Measurements from ENCODE around the gene TMEM120B. TPM values are rescaled to one million over a fixed set of nuclear protein-coding genes. Genes with fewer than 3 reads are reported as not detected.

Gene TMEM120B
- total RNA-seq, 4 donors from 2014 or later: 1.9 to 19.9 (median 4.5) TPM

- in situ Hi-C loops (cut with MboI; ENCODE audit: low pct_ligation_motif_present in 1 of 4, low pct_unique_long_range_greater_than_20kb in 1 of 4, low sequenced_read_pairs in 3 of 4): no loop called here
- WGBS, 2 donors (ENCODE audit: low coverage in 1 of 2): 70 to 84% methylated on average over 2 to 7 of the region's 7 CpGs
Observed at GRCh38 chr12:121829250-121829918, 116.8 kb downstream of the TMEM120B start.

GRCh38 chr12:121830134-121830533, 117.6 kb downstream of the TMEM120B start:
- no peak for TF ChIP-seq POLR2AphosphoS5 (IDR thresholded peaks at IDR 0.05)
- TF ChIP-seq, protein P1, sequence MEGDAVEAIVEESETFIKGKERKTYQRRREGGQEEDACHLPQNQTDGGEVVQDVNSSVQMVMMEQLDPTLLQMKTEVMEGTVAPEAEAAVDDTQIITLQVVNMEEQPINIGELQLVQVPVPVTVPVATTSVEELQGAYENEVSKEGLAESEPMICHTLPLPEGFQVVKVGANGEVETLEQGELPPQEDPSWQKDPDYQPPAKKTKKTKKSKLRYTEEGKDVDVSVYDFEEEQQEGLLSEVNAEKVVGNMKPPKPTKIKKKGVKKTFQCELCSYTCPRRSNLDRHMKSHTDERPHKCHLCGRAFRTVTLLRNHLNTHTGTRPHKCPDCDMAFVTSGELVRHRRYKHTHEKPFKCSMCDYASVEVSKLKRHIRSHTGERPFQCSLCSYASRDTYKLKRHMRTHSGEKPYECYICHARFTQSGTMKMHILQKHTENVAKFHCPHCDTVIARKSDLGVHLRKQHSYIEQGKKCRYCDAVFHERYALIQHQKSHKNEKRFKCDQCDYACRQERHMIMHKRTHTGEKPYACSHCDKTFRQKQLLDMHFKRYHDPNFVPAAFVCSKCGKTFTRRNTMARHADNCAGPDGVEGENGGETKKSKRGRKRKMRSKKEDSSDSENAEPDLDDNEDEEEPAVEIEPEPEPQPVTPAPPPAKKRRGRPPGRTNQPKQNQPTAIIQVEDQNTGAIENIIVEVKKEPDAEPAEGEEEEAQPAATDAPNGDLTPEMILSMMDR (IDR thresholded peaks at IDR 0.05): no peak
- no peak for TF ChIP-seq POLR2A (IDR thresholded peaks at IDR 0.05)
- no peak for TF ChIP-seq EP300 (IDR thresholded peaks at IDR 0.05; ENCODE audit: low read depth)
- in situ Hi-C loops (cut with MboI; ENCODE audit: low pct_ligation_motif_present in 1 of 4, low pct_unique_long_range_greater_than_20kb in 1 of 4, low sequenced_read_pairs in 3 of 4): no loop called here
- WGBS, 2 donors (ENCODE audit: low coverage in 1 of 2): 94 to 100% methylated on average over 3 to 23 of the region's 23 CpGs
- no peak overlapping the region for H3K4me3 ChIP-seq
- H3K9me3 ChIP-seq: no peaks in the 10 kb centered on the region
- no peaks in the 10 kb centered on the region for H3K27me3 ChIP-seq
- H3K36me3 ChIP-seq: peaks cover 0 to 43% (median 20%) of the 10 kb centered on the region in 4 donors
- H3K27ac ChIP-seq: no peak overlapping the region
- H3K4me1 ChIP-seq: no peaks in the 10 kb centered on the region
- intact Hi-C loops (cut with DNase I; ENCODE audit: low total_unique reads): no loop called here
- no peak for DNase-seq

More at GRCh38 chr12:121829250-121829918, 116.8 kb downstream of the TMEM120B start:
- Histone ChIP-seq H3K9me3 (no peaks in the 10 kb centered on the region), H3K36me3 (peaks cover 0 to 43% (median 20%) of the 10 kb centered on the region in 4 donors), H3K27ac (no peak overlapping the region), H3K27me3 (no peaks in the 10 kb centered on the region), H3K4me1 (no peaks in the 10 kb centered on the region), H3K4me3 (no peak overlapping the region)
- DNase-seq: no peak
- intact Hi-C loops (cut with DNase I; ENCODE audit: low total_unique reads): no loop called here
- TF ChIP-seq POLR2A (IDR thresholded peaks at IDR 0.05): no peak
- TF ChIP-seq, protein P1 (IDR thresholded peaks at IDR 0.05): no peak
- TF ChIP-seq POLR2AphosphoS5 (IDR thresholded peaks at IDR 0.05): no peak
- TF ChIP-seq EP300 (IDR thresholded peaks at IDR 0.05; ENCODE audit: low read depth): no peak

DNA sequence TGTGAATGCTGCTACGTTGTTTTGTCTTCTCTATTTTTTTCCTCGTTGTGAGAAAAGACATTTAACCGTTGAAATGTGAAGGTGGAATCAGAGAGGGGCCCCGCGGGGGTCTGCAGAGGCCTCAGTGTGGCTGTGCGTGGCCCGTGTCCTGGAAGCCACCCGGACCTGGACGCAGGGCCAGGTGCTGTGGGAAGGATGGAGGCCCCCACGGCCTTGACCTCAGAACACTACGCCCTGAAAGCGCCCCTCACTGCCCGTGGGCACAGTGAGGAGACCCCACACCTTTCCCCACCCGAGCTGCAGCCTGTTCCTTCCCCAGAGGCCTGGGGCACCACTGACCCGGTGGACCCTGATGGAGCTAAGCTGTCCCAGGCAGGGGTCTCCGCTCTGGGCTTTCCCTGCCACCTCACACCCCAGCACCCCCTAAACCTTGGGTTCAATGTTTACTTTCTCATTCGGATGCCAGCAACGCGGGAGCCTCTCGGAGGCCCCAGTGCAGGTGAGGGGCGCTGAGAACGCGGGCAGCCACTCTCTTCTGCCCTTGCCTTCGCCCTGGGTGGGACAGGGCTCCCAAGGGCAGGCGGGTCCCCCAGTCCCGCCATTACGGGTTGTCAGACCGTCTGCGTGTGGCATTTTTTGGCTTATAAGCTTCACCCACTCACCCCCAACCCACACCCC, 118.2 kb downstream of the TMEM120B start:
- no peak overlapping the region for H3K27ac ChIP-seq
- WGBS, 2 donors (ENCODE audit: low coverage in 1 of 2): 92% methylated on average over 29 of the region's 29 CpGs; no CpG with 5 or more reads in 1 of the 2 donors
- no peak for TF ChIP-seq POLR2A (IDR thresholded peaks at IDR 0.05)
- no peak for TF ChIP-seq POLR2AphosphoS5 (IDR thresholded peaks at IDR 0.05)
- TF ChIP-seq EP300 (IDR thresholded peaks at IDR 0.05; ENCODE audit: low read depth): no peak
- TF ChIP-seq, protein P1 (IDR thresholded peaks at IDR 0.05): no peak
- DNase-seq: no peak
- no peak overlapping the region for H3K4me3 ChIP-seq
- no peaks in the 10 kb centered on the region for H3K9me3 ChIP-seq
- intact Hi-C loops (cut with DNase I; ENCODE audit: low total_unique reads): no loop called here
- no peaks in the 10 kb centered on the region for H3K27me3 ChIP-seq
- H3K36me3 ChIP-seq: peaks cover 0 to 43% (median 20%) of the 10 kb centered on the region in 4 donors
- no peaks in the 10 kb centered on the region for H3K4me1 ChIP-seq
- in situ Hi-C loops (cut with MboI; ENCODE audit: low pct_ligation_motif_present in 1 of 4, low pct_unique_long_range_greater_than_20kb in 1 of 4, low sequenced_read_pairs in 3 of 4): no loop called here

Other genes with a start within 250 kb of the TMEM120B start
- gene KDM2B, start 131.7 kb upstream of the TMEM120B start, total RNA-seq: 10 to 100 TPM in 3 of 4 donors, 1 to 10 TPM in 1; 7.2 to 39.3 (median 15.2) TPM
- 1 to 10 TPM; 7.5 to 9.1 (median 8.2) TPM for gene ORAI1, start 86.2 kb upstream of the TMEM120B start, total RNA-seq
- gene MORN3, start 43.1 kb upstream of the TMEM120B start, total RNA-seq: under 1 TPM in 1 of 4 donors, not detected in 3; 0.48 TPM
- gene RHOF, start 80.9 kb downstream of the TMEM120B start, total RNA-seq: 100 to 1,000 TPM in 3 of 4 donors, 10 to 100 TPM in 1; 14.9 to 251 (median 150) TPM
- 10 to 100 TPM; 13.4 to 39.6 (median 15.2) TPM for gene SETD1B, start 91.3 kb downstream of the TMEM120B start, total RNA-seq
- gene HPD, start 146.1 kb downstream of the TMEM120B start, total RNA-seq: under 1 TPM in 1 of 4 donors, not detected in 3; 0.41 TPM
- 10 to 100 TPM; 21.7 to 57.3 (median 46.2) TPM for gene PSMD9, start 176.0 kb downstream of the TMEM120B start, total RNA-seq
- gene CFAP251, start 205.8 kb downstream of the TMEM120B start, total RNA-seq: 1 to 10 TPM in 1 of 4 donors, under 1 TPM in 1, not detected in 2; 0.41 to 1.7 TPM

Data from transverse colon (tissue), 4 donors.